ENCODE measurements around the gene CHD2. TPM values are rescaled to one million over a fixed set of nuclear protein-coding genes. Genes with fewer than 3 reads are reported as not detected.
"Not testable (repeated sequence)": the region's sequence is repeated elsewhere in the genome, so short reads cannot be mapped to it uniquely, and the experiment has no call there.

CHD2 gene
- polyA plus RNA-seq, 6 donors from 2014 or later: 41.6 to 134 (median 85.2) TPM

DNA sequence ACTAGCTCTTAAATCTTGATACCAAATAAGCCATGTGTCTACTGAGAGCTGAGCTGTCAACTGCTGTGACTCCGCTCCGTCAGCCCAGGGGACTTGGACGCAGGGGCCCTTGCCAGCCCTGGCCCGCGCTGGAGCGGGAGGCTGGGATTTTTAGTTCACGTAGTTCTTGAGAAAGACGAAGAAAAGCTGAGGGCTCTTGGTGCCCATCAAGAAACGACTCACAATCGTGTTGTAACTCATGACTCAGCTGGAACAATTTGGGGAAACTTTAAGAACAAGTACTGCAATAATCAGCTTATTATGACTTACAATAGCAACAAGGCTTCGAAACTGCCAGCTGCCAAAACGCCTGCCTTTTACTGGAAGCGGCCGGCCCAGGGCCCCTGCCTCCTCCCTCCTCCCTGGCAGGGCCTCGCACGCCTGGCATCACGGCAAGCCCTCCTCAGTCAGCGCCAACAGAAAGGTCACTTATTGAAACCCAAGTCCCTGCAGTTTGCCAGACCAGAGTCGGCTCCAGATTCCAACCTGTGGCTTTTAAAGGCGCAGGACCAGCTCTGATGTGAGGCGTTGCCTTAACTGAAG, 128.6 kb downstream of the CHD2 start:
- Mint-ChIP-seq H3K27me3 (no peaks in the 10 kb centered on the region), H3K27ac (peak overlapping the region in 3 of 6 donors; percentile 4 to 72 (median 20)), H3K36me3 (peaks cover 6 to 19% of the 10 kb centered on the region in 2 donors), H3K9me3 (no peaks in the 10 kb centered on the region), H3K4me1 (peaks cover 27 to 38% (median 33%) of the 10 kb centered on the region in 3 donors), H3K4me3 (no peak overlapping the region)
- ATAC-seq (ENCODE audit: low read depth in 2 of 2): no peak
- DNase-seq: no peak

DNA sequence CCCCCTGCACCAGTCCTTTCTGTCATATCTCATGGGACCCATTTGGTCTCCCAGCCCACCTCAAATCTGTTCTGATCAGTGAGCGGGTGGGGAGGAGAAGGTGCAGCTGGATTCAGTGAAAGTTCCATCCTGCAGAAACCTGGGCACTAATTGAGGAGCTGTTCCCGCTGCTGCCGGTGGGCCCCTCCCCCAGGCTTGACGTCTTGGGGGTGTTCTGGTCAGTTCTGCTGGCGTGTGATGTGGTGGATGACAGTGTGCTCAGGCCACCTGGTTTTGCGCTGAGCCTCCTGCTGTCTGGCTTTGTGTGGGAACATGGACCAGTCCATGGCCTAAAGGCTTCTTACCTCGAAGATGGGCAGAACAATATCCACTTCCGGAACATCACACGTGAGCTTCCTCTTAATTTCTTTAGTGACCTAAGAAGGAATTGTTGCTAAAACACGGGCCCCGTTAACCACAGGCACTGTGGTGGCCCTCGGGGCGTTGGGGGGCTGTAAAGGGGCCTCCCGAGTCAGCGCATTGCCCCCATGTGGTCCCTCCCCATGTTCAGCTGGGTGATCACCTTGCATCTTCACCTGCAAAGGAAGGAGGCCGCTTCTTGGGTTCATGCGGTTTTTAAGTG, 129.2 kb downstream of the CHD2 start:
- no peak overlapping the region for H3K4me3 Mint-ChIP-seq
- no peaks in the 10 kb centered on the region for H3K9me3 Mint-ChIP-seq
- no peaks in the 10 kb centered on the region for H3K27me3 Mint-ChIP-seq
- peak overlapping the region in 3 of 6 donors; percentile 71 to 91 (median 72) for H3K27ac Mint-ChIP-seq
- H3K36me3 Mint-ChIP-seq: peaks cover 3 to 13% of the 10 kb centered on the region in 2 donors
- peaks cover 27 to 34% (median 33%) of the 10 kb centered on the region in 3 donors for H3K4me1 Mint-ChIP-seq
- ATAC-seq (ENCODE audit: low read depth in 2 of 2) (no peak), DNase-seq (no peak)

DNA sequence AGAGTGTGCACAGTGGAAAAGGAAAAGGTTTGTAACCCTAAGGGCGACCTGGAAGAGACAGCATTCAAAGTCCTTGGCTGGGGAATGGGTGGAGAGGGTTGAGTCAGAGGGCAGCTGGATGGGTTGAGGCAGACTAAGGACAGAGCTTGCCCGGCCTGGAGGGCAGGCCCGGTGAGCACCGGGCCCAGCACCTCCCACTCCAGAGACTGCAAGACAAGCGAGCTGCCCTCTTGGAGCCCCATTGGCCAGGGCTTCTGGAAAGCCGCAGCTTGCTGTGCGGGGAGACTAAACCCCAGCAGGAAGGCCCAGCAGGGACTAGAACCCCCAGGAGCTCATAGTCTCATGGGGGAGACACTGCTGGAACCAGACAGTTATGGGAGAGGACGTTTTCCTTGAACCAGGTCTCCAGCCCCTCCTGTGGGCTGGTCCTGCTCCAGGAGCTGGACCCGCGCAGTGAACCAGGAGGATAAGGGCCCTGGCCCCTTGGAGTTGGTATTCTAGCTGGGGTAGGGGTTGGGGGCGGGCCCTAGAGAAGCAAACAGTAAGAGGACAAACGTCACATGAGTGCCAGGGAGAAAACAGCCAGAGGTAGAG, 129.8 kb downstream of the CHD2 start:
- peaks cover 0 to 7% of the 10 kb centered on the region in 2 donors for H3K36me3 Mint-ChIP-seq
- peak overlapping the region in 4 of 6 donors; percentile 71 to 91 (median 76) for H3K27ac Mint-ChIP-seq
- ATAC-seq (ENCODE audit: low read depth in 2 of 2) (no peak), DNase-seq (no peak)
- H3K9me3 Mint-ChIP-seq: no peaks in the 10 kb centered on the region
- H3K27me3 Mint-ChIP-seq: peaks cover 0 to 2% (median 0%) of the 10 kb centered on the region in 3 donors
- H3K4me3 Mint-ChIP-seq: peak overlapping the region in 1 of 8 donors; percentile 41
- H3K4me1 Mint-ChIP-seq: peaks cover 24 to 28% (median 28%) of the 10 kb centered on the region in 3 donors

DNA sequence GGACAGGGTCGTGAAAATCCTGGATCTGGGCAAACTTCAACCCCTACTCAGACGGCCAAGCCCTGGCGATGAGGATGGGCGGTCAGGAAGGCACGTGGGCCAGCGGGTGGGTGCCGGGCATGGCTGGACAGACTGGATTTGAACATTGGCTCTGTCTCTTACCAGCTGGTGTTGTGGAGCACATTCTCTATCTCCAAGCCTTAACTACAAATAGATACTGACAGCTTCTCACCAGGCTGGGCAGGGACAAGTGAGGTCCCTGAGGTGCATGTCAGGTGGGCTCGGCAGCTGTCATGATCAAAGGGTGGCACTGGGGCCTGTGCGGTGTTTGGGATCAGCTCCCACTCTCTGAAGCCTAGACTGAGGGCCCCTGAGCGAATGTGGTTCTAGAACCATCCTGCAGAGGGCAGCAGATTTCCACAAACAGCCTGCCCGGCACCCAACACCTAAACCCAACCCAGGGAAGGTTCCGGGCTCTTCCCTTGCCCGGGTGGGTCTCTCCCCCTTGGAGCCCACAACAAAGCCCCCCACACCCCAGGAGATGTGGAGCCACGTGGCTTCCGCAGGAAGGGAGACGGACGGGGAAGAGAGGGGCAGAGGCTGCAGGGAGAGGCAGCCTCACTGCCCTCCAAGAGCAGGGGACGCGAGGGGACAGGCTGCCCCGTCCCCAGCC, 130.4 kb downstream of the CHD2 start:
- DNase-seq: peak; percentile 44
- no peak overlapping the region for H3K4me3 Mint-ChIP-seq
- peaks cover 0 to 8% (median 5%) of the 10 kb centered on the region in 3 donors for H3K27me3 Mint-ChIP-seq
- H3K36me3 Mint-ChIP-seq: peaks cover 0 to 1% of the 10 kb centered on the region in 2 donors
- peak overlapping the region; percentile 43 to 91 (median 68) for H3K27ac Mint-ChIP-seq
- peaks cover 22 to 27% (median 27%) of the 10 kb centered on the region in 3 donors for H3K4me1 Mint-ChIP-seq
- ATAC-seq (ENCODE audit: low read depth in 2 of 2): peak; percentile 79 to 86
- H3K9me3 Mint-ChIP-seq: no peaks in the 10 kb centered on the region

DNA sequence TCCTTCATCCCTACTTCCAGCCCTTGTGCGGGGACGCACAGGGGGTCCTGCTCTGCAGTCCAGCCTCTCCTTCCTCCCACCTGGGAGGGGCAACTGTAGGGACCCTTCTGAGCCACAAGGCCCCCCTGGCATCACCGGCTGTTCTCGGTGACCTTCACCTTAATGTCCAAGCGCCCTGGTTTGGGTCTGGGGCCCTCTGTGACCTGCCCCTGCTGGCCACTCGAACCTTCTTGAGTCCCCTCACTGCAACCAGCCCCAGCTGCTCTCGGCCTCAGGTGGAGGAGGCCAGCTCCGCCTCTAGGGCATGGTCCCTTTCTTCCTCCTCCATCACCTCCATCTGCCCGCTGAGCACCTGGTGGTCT, 131.0 kb downstream of the CHD2 start:
- no peak for DNase-seq
- Mint-ChIP-seq H3K36me3 (no peaks in the 10 kb centered on the region), H3K4me3 (no peak overlapping the region)

DNA sequence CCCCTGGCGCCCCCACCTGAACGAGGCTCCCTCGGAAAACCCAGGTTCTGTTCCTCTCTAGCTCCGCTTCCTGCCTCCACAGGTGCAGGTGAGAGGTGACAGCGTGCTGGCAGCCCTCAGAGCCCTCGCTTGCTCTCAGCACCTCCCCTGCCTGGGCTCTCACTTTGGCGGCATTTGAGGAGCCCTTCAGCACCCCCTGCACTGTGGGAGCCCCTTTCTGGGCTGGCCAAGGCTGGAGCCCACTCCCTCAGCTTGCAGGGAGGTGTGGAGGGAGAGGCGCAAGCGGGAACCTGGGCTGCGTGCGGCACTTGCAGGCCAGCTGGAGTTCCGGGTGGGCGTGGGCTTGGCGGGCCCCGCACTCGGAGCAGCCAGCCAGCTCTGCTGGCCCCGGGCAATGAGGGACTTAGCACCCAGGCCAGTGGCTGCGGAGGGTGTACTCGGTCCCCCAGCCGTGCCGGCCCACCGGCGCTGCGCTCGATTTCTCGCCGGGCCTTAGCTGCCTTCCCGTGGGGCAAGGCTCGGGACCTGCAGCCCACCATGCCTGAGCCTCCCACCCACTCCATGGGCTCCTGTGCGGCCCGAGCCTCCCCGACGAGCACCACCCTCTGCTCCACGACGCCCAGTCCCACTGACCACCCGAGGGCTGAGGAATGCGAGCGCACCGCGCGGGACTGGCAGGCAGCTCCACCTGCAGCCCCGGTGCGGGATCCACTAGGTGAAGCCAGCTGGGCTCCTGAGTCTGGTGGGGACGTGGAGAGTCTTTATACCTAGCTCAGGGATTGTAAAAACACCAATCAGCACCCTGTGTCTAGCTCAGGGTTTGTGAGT, 131.6 kb downstream of the CHD2 start:
- Mint-ChIP-seq H3K4me1 (peaks cover 25 to 31% (median 26%) of the 10 kb centered on the region in 3 donors), H3K27ac (peak overlapping the region in 3 of 6 donors; percentile 23 to 92 (median 82)), H3K27me3 (peaks cover 5 to 14% (median 8%) of the 10 kb centered on the region in 3 donors)
- not testable (repeated sequence) for DNase-seq; H3K4me3 Mint-ChIP-seq; H3K9me3 Mint-ChIP-seq; ATAC-seq (ENCODE audit: low read depth in 2 of 2); H3K36me3 Mint-ChIP-seq

More for the DNA sequence above, 131.0 kb downstream of the CHD2 start:
- Mint-ChIP-seq H3K27me3 (peaks cover 3 to 11% (median 7%) of the 10 kb centered on the region in 3 donors), H3K9me3 (no peaks in the 10 kb centered on the region), H3K4me1 (peaks cover 25 to 29% (median 28%) of the 10 kb centered on the region in 3 donors), H3K27ac (peak overlapping the region in 4 of 6 donors; percentile 23 to 92 (median 84))
- no peak for ATAC-seq (ENCODE audit: low read depth in 2 of 2)

DNA sequence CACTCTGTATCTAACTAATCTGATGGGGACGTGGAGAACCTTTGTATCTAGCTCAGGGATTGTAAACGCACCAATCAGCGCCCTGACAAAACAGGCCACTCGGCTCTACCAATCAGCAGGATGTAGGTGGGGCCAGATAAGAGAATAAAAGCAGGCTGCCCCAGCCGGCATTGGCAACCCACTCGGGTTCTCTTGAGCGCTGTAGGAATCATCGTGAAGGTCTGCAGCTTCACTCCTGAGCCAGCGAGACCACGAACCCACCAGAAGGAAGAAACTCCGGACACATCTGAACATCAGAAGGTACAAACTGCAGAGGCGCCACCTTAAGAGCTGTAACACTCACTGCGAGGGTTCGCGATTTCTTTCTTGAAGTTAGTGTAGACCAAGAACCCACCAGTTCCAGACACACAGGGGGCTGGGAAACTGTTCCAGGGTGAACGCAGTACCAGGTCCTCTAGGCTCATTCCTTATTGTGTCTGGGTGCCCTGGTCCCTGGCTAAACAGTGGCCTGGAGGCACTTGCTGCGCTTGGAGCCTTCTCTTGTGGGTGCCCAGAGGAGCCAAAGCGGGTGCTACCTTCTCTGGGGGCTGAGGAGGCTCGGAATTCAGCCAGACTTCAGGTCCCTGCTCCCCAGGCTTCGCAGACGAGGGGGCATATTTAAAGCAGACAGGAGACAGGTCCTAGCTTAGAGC, 132.5 kb downstream of the CHD2 start:
- Mint-ChIP-seq H3K27me3 (peaks cover 8 to 15% (median 9%) of the 10 kb centered on the region in 3 donors), H3K4me1 (peaks cover 25 to 31% (median 26%) of the 10 kb centered on the region in 3 donors)
- H3K36me3 Mint-ChIP-seq; H3K27ac Mint-ChIP-seq; H3K9me3 Mint-ChIP-seq; DNase-seq; H3K4me3 Mint-ChIP-seq; ATAC-seq (ENCODE audit: low read depth in 2 of 2): not testable (repeated sequence)

DNA sequence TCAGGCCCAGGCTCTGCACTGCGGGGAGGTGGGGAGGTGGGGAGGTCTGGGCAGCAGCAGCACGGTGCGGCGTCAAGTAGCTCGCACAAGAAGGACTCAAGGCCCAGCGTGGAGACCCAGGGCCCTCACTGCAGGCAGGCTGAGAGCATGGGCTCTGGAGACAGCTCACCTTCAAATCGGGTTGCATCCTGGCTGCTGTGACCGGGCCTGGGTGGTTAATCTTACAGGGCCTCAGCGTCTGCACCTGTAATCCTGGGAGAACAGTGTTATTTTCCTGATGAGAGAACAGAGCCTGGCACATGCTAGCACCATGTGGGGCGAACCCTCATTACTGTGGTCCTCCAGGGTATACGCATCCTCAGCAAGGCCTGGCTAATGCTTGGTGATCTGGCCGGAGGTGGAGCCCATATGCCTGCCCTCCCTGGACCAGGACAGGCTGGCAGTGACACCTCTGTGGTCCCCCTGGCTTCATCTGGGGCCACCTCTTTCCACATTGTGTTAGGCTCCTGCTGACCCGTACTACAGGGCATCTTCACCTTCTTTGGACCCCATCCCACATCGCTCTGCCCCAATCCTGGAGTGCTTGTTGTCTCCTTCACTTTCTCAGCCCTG, 133.4 kb downstream of the CHD2 start:
- DNase-seq (no peak), ATAC-seq (ENCODE audit: low read depth in 2 of 2) (no peak)
- no peaks in the 10 kb centered on the region for H3K36me3 Mint-ChIP-seq
- peak overlapping the region in 1 of 6 donors; percentile 12 for H3K27ac Mint-ChIP-seq
- H3K9me3 Mint-ChIP-seq: no peaks in the 10 kb centered on the region
- H3K27me3 Mint-ChIP-seq: peaks cover 8 to 21% (median 13%) of the 10 kb centered on the region in 3 donors
- H3K4me3 Mint-ChIP-seq: no peak overlapping the region
- H3K4me1 Mint-ChIP-seq: peaks cover 25 to 31% (median 26%) of the 10 kb centered on the region in 3 donors

DNA sequence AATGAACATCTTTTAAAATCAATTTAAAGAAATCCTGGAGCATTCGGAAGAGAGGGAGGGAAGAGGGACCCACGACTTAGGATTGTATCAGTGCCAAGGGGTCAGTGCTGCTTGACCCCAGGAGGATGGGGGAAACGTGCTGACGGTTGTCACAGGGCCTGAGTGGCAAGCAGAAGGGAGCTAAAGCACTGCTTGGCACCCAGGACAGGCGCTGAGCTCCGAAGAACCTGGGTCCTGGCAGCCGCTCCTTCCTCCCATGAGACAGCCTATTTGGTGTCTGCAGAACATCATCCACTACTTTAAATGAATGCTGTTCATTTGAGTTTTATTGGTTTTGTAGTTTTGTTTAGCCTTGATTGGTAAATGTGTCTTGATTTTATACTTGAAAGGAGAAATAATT, 134.4 kb downstream of the CHD2 start:
- Mint-ChIP-seq H3K27me3 (peaks cover 8 to 21% (median 13%) of the 10 kb centered on the region in 3 donors), H3K4me1 (peaks cover 23 to 26% (median 24%) of the 10 kb centered on the region in 3 donors), H3K27ac (peak overlapping the region in 1 of 6 donors; percentile 12), H3K36me3 (no peaks in the 10 kb centered on the region), H3K9me3 (peaks cover 0 to under 1% (median 0%) of the 10 kb centered on the region in 7 donors), H3K4me3 (no peak overlapping the region)
- DNase-seq (no peak), ATAC-seq (ENCODE audit: low read depth in 2 of 2) (no peak)

DNA sequence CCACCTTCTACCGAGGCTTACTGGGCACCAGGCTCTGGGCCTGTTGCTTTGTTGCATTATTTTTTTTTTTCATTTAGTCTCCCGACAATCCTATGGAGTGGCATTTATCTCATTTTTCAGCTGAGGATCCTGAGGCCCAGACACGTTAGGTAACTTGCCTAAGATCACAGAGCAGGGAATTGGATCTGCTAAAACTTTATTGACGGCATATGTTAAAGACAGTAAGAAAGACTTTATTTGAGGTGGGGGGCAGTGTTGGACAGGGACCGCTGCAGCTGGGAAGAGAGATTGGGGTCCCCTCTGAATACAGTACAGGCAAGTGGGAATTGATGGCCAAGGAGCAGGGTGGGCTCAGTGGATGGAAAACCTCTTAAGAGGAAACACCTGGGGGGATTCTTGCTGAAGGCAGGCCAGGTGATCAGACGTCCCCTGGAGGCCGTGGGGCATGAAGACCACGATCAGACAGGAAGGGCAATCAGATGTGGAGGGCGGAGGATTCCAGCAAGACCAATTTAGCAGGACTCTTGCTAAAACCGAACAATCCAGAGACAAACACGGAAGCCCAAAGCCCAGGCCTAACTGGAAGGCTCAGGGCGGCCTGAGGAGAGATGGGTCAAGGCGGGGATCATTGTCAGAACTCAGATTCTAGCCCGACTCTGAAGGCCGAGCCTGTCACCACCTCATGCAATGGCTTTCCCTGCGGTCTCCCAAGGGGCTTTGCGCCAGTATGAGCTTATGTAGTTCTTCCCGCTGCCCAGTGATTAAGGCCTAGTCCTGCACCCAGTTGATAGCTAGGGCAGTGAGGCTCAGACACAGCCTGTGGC, 135.2 kb downstream of the CHD2 start:
- Mint-ChIP-seq H3K36me3 (no peaks in the 10 kb centered on the region), H3K4me1 (peaks cover 18 to 22% (median 20%) of the 10 kb centered on the region in 3 donors), H3K4me3 (peak overlapping the region in 1 of 8 donors; percentile 31), H3K27me3 (peaks cover 8 to 25% (median 15%) of the 10 kb centered on the region in 3 donors), H3K27ac (peak overlapping the region in 2 of 6 donors; percentile 12 to 92), H3K9me3 (peaks cover 0 to 4% (median 0%) of the 10 kb centered on the region in 7 donors)
- DNase-seq: no peak
- ATAC-seq (ENCODE audit: low read depth in 2 of 2): no peak
